GM18861 (cell line): ENCODE results near the gene OLFM1.
"Not testable (repeated sequence)": the region's sequence is repeated elsewhere in the genome, so short reads cannot be mapped to it uniquely, and the experiment has no call there.

Source experiments
- ATAC-seq: cut with Tn5 transposase; IDR thresholded peaks from one replicate; pipeline ENCODE4 v1.9.1; 2021; ENCODE audit not compliant: unreplicated experiment

OLFM1 gene

GRCh38 chr9:135056541-135056940 is 30.9 kb upstream of the OLFM1 start:
- ATAC-seq, result no peak

GRCh38 chr9:135060461-135061116 is 26.9 kb upstream of the OLFM1 start:
- ATAC-seq, result no peak

GRCh38 chr9:135061441-135061840 is 26.0 kb upstream of the OLFM1 start:
- no peak for ATAC-seq

- ATAC-seq, result no peak
Measured at GRCh38 chr9:135062254-135062653, 25.2 kb upstream of the OLFM1 start.

DNA sequence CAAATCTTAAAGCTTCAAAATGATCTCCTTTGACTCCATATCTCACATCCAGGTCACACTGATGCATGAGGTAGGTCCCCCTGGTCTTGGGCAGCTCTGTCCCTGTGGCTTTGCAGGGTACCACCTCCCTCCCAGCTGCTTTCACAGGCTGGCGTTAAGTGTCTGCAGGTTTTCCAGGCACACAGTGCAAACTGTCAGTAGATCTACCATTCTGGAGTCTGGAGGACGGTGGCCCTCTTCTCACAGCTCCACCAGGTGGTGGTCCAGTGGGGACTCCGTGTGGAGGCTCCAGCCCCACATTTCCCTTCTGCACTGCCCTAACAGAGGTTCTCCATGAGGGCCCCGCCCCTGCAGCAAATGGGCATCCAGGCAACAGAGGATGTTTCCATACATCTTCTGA is 24.0 kb upstream of the OLFM1 start:
- ATAC-seq, result not testable (repeated sequence)

DNA sequence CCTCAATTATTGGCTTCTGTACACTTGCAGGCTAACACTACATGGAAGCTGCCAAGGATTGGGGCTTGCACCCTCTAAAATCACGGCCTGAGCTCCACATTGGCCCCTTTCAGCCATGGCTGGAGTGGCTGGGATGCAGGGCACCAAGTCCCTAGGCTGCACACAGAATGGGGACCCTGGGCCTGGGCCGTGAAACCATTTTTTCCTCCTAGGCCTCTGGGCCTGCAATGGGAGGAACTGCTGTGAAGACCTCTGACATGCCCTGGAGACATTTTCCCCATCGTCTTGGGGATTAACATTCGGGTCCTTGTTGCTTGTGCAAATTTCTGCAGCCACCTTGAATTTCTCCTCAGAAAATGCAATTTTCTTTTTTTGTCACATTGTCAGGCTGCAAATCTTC is 23.6 kb upstream of the OLFM1 start:
- not testable (repeated sequence) for ATAC-seq

GRCh38 chr9:135065151-135065550 is 22.3 kb upstream of the OLFM1 start:
- no peak for ATAC-seq

- ATAC-seq, result no peak
Measured at GRCh38 chr9:135065804-135066203, 21.7 kb upstream of the OLFM1 start.

- no peak for ATAC-seq
Measured at GRCh38 chr9:135066291-135066690, 21.2 kb upstream of the OLFM1 start.

DNA sequence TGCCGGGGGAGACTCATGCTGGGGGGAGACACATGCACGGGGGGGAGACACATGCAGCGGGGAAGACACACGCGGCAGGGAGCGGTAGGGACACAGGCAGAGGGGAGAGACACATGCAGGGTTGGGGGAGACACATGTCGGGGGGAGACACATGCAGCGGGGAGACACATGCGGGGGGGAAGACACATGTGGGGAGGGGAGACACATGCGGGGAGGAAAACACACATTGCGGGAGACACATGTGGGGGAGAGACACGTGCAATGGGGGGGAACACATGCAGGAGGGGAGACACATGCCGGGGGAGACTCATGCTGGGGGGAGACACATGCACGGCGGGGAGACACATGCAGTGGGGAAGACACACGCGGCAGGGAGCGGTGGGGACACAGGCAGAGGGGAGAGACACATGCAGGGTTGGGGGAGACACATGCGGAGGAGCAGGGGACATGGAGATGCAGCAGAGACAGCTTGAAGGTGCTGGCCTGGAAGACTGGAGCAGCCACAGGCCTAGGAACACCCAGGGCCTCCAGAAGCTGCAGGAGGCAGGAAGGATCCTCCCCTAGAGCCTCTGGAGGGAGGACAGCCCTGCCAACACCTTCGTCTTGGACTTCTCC is 20.3 kb upstream of the OLFM1 start:
- no peak for ATAC-seq

GRCh38 chr9:135068776-135069415 is 18.6 kb upstream of the OLFM1 start:
- ATAC-seq, result no peak

GRCh38 chr9:135069558-135070197 is 17.8 kb upstream of the OLFM1 start:
- no peak for ATAC-seq

DNA sequence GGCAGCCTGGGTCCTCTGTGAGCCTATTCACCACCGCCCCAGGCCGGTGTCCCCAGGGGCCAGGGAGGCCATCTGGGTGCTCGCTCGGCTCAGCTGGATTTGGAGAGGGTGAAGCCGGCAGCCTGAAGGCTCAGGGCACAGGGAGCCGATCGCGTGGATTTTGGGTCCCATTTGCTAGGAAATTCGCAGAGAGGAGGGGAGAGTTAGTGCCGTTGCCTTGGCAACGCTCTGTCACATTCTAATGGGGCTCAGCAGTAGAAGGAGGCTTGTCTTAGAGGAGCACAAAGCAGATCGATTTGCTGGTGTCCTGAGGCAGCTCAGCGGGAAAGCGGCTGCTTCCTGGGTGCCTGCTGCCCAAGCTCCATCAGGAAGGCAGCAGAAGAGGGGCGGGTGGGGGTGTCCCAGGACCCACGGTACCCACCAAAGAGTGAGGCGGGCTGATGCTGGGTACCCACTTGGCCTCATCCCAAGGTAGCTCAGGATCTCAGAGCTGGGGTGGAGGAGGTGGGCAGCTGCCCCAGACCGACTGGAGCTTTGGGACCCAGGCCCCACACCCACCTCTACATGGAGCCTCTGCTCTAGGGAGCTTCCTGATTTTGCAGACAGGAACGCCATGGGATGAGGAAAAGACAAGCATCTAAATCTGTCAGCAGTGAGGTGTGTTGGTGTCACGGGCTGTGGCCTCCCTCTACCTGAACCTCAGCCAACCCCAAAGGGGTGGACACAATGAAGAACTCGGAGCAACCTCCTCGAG is 17.1 kb upstream of the OLFM1 start:
- no peak for ATAC-seq

- ATAC-seq, result no peak
Measured at GRCh38 chr9:135070964-135071735, 16.3 kb upstream of the OLFM1 start.

- no peak for ATAC-seq
Measured at GRCh38 chr9:135073081-135073740, 14.3 kb upstream of the OLFM1 start.

DNA sequence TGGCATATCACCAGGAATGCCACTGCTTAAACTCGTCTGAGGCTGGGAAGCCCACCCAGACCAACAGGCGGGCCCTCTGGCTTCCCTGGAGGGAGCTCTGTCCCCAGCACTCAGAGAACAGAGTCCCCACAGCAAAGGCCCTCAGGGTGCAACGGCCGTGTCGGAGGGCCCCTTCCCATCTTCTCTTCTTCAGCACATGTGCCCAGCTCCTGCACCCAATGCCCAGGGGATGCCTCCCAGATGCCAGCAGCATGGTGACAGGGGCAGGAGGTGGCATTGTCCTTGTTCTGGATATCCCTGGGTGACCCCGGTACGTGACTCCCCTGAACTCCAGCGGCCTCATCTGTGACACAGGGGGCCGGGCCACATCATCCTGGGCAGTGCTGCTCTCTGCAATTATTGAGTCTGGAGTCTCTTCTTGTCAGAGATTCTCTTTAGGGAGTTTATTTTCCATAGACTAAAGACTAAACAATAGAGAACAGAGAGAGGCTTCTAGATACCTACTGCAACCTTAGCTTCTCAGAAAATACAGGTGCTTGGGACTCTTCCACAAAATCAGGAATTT is 13.6 kb upstream of the OLFM1 start:
- ATAC-seq, result no peak

GRCh38 chr9:135074354-135075233 is 12.9 kb upstream of the OLFM1 start:
- ATAC-seq, result no peak

DNA sequence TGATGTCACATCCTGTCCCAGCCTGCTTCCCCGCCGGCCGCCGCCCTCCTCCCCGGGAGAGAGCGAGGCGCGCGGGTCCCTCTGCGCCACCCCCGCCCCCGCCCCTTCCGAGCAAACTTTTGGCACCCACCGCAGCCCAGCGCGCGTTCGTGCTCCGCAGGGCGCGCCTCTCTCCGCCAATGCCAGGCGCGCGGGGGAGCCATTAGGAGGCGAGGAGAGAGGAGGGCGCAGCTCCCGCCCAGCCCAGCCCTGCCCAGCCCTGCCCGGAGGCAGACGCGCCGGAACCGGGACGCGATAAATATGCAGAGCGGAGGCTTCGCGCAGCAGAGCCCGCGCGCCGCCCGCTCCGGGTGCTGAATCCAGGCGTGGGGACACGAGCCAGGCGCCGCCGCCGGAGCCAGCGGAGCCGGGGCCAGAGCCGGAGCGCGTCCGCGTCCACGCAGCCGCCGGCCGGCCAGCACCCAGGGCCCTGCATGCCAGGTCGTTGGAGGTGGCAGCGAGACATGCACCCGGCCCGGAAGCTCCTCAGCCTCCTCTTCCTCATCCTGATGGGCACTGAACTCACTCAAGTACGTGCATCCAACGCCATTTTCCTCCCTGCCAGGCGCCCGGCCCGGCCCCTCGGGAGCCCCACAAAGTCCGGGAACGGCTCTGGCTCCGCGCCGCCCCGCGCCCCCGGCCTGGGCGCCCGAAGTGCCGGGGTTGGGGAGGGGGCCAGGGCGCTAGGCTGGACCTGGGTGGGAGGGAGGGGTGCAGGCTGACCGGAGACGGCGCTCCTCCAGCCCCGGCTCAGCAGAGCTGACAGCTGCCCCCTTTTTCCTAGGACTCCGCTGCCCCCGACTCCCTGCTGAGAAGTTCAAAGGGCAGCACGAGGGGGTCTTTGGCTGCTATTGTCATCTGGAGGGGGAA is 12.0 kb upstream of the OLFM1 start:
- no peak for ATAC-seq
